Transverse colon (tissue), 4 donors: Measurements from ENCODE around the gene ZNF618. TPM values are rescaled to one million over a fixed set of nuclear protein-coding genes. Genes with fewer than 3 reads are reported as not detected.

Source experiments
- DNase-seq: peaks from one replicate; pipeline ENCODE4 v3.0.0-alpha.2; 2019
- H3K27ac ChIP-seq, 4 donors: fragments of 200-600 bp; sonication (generic); 2 replicates each; pipeline ENCODE4 v1.5.1; 2016 to 2018; ENCODE audit warnings: inconsistent platforms in 4 of 4
- H3K27me3 ChIP-seq: fragments of 200-600 bp; sonication (generic); 2 replicates; pipeline ENCODE4 v1.5.1; 2017; ENCODE audit warnings: inconsistent platforms
- H3K36me3 ChIP-seq, 4 donors: fragments of 200-600 bp; sonication (generic); 2 replicates each; pipeline ENCODE4 v1.5.1; 2017 to 2019; ENCODE audit warnings: inconsistent platforms in 4 of 4
- H3K4me1 ChIP-seq, 4 donors: fragments of 200-600 bp; sonication (generic); 2 replicates each; pipeline ENCODE4 v1.5.1; 2017 to 2020; ENCODE audit warnings: inconsistent platforms in 4 of 4
- H3K4me3 ChIP-seq, 4 donors: fragments of 200-600 bp; sonication (generic); 1 replicate in 1 of 4; 2 replicates in 3 of 4; pipeline versions ENCODE4 v1.5.1 to v1.6.1; 2017 to 2019; ENCODE audit warnings: inconsistent platforms in 4 of 4
- H3K9me3 ChIP-seq, 2 donors: fragments of 200-600 bp; sonication (generic); 2 replicates each; pipeline ENCODE4 v1.5.1; 2017 to 2019; ENCODE audit warnings: inconsistent platforms in 2 of 2
- EP300 ChIP-seq: sonication (generic); formaldehyde crosslinking; IDR thresholded peaks from one replicate; pipeline ENCODE4 v1.6.1; 2017; ENCODE audit warnings: antibody characterized with exemption, low read depth
- POLR2A ChIP-seq: fragments of 450-650 bp; IDR thresholded peaks from one replicate; pipeline ENCODE4 v1.6.1; 2016; ENCODE audit warnings: antibody characterized with exemption, mild to moderate bottlenecking, moderate library complexity
- POLR2AphosphoS5 ChIP-seq, 3 donors: sonication (generic); formaldehyde crosslinking; IDR thresholded peaks; one replicate each; pipeline ENCODE4 v1.6.1; 2016; ENCODE audit warnings: antibody characterized with exemption in 3 of 3
- WGBS, 2 donors: methylation state at CpG; one replicate each; pipeline ENCODE4 v1.1.5; 2018; ENCODE audit warnings: low coverage in 1 of 2; 5-methylcytosine and 5-hydroxymethylcytosine counted together
- in situ Hi-C, 4 donors: fragments of 200-750 bp; cut with MboI; loops; one replicate each; pipeline versions ENCODE4 v1.15.0 to v1.15.1; 2017; ENCODE audit warnings: low sequenced_read_pairs in 3 of 4, low pct_ligation_motif_present in 1 of 4, low pct_unique_long_range_greater_than_20kb in 1 of 4
- intact Hi-C: fragments of 100-400 bp; cut with DNase I; formaldehyde crosslinking; loops from one replicate; pipeline ENCODE4 v1.15.1; 2023; ENCODE audit warnings: low total_unique reads
- total RNA-seq, 4 donors: library from RNA; depleted of rRNA; stranded (reverse); fragments of >200 nt; gene quantifications; one replicate each; pipeline ENCODE4 v1.1.0, GENCODE V29; 2016
- TF ChIP-seq, protein P1 (sequence below), 5 experiments: fragments of 200-600 bp in 3 of 5; fragments of 450-650 bp in 2 of 5; sonication (generic) in 3 of 5; IDR thresholded peaks; 1 replicate in 2 of 5; 2 replicates in 3 of 5; pipeline ENCODE4 v1.5.1; 2016 to 2017; ENCODE audit warnings: antibody characterized with exemption in 5 of 5, inconsistent platforms in 3 of 5, mild to moderate bottlenecking in 2 of 5, moderate library complexity in 1 of 5

The ZNF618 gene
- total RNA-seq, 4 donors from 2014 or later = 2.2 to 8.6 (median 4.0) TPM

DNA sequence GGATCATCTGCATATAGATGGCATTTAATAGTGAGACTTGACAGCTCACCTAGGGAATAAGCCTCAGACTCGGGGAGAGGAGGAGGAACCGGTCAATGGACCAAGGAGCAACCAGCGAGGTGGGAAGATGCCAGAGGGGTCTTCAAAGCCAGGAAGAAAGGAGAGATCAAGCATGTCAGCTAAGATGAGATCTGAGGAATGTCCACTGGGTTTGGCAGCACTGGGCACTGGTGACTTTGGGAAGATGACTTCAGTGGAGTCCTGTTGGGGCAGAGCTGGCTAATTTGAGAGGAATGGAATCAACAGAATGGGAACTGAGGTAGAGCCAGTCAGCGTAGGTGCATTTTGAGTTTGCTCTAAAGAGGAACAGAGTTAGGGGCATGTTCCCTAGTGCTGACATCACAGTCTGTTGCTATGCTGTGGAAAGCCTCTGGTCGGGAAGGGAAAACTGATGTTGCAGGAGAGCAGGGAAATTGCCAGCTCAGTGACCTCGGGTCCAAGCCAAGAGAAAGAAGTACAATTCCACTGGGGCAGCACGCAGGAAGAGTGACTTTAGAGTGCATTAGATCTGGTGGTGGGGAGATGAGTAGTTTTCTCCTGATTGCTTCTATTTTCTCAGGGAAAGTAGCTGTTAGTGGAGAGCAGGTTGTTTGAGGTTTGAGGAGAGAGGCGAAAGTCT is 56.9 kb downstream of the ZNF618 start:
- Histone ChIP-seq H3K9me3 (no peaks in the 10 kb centered on the region), H3K27ac (no peak overlapping the region), H3K27me3 (no peaks in the 10 kb centered on the region), H3K4me3 (no peak overlapping the region), H3K4me1 (no peaks in the 10 kb centered on the region), H3K36me3 (no peaks in the 10 kb centered on the region)
- intact Hi-C loops (no loop called here), in situ Hi-C loops (no loop called here)
- TF ChIP-seq EP300 (no peak), POLR2AphosphoS5 (IDR thresholded peaks at IDR 0.05) (no peak), POLR2A (no peak)
- TF ChIP-seq, protein P1, sequence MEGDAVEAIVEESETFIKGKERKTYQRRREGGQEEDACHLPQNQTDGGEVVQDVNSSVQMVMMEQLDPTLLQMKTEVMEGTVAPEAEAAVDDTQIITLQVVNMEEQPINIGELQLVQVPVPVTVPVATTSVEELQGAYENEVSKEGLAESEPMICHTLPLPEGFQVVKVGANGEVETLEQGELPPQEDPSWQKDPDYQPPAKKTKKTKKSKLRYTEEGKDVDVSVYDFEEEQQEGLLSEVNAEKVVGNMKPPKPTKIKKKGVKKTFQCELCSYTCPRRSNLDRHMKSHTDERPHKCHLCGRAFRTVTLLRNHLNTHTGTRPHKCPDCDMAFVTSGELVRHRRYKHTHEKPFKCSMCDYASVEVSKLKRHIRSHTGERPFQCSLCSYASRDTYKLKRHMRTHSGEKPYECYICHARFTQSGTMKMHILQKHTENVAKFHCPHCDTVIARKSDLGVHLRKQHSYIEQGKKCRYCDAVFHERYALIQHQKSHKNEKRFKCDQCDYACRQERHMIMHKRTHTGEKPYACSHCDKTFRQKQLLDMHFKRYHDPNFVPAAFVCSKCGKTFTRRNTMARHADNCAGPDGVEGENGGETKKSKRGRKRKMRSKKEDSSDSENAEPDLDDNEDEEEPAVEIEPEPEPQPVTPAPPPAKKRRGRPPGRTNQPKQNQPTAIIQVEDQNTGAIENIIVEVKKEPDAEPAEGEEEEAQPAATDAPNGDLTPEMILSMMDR (IDR thresholded peaks at IDR 0.05) = no peak
- WGBS, 2 donors = 81 to 100% methylated on average over 4 to 8 of the region's 8 CpGs
- no peak for DNase-seq

DNA sequence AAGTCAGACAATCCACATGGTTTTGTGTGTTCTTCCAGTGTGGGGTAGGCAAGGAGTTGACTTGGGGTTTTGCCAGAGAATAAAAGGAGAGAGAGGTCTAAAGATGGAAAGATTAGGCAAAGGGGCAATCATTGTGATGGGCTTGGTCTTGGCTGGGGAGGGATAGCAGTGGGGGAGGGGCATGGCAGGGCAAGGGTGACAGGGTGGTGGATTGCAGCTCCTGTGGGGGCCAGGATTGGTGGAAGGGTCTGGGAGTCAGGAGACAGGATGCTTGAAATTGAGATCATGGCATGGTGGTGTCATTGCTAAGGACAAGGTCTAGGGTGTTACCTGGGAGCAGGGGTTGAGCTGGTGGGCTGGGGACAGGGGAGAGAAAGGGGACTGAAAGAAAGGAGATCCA is 57.6 kb downstream of the ZNF618 start:
- Histone ChIP-seq H3K27me3 (no peaks in the 10 kb centered on the region), H3K36me3 (no peaks in the 10 kb centered on the region), H3K4me3 (no peak overlapping the region), H3K9me3 (no peaks in the 10 kb centered on the region), H3K27ac (no peak overlapping the region), H3K4me1 (no peaks in the 10 kb centered on the region)
- intact Hi-C loops (no loop called here), in situ Hi-C loops (no loop called here)
- TF ChIP-seq, protein P1 (IDR thresholded peaks at IDR 0.05) = no peak
- TF ChIP-seq POLR2A (no peak), EP300 (no peak), POLR2AphosphoS5 (IDR thresholded peaks at IDR 0.05) (no peak)
- no peak for DNase-seq

GRCh38 chr9:113934167-113934828 is 58.2 kb downstream of the ZNF618 start:
- Histone ChIP-seq H3K27ac (no peak overlapping the region), H3K27me3 (no peaks in the 10 kb centered on the region), H3K4me3 (no peak overlapping the region), H3K9me3 (no peaks in the 10 kb centered on the region), H3K4me1 (no peaks in the 10 kb centered on the region), H3K36me3 (no peaks in the 10 kb centered on the region)
- in situ Hi-C loops (no loop called here), intact Hi-C loops (no loop called here)
- TF ChIP-seq, protein P1 (IDR thresholded peaks at IDR 0.05) = no peak
- 89 to 100% methylated on average over 1 to 14 of the region's 14 CpGs for WGBS, 2 donors
- no peak for DNase-seq

- H3K27me3 ChIP-seq = no peaks in the 10 kb centered on the region
- in situ Hi-C loops (no loop called here), intact Hi-C loops (no loop called here)
- no peaks in the 10 kb centered on the region for H3K9me3 ChIP-seq
- 92 to 100% methylated on average over 1 to 12 of the region's 13 CpGs for WGBS, 2 donors
- no peak for TF ChIP-seq POLR2A
- TF ChIP-seq EP300 = no peak
- TF ChIP-seq, protein P1 (IDR thresholded peaks at IDR 0.05) = no peak
- TF ChIP-seq POLR2AphosphoS5 (IDR thresholded peaks at IDR 0.05) = no peak
- H3K27ac ChIP-seq = no peak overlapping the region
- H3K4me1 ChIP-seq = peaks cover 0 to 3% (median 0%) of the 10 kb centered on the region in 4 donors
- no peak overlapping the region for H3K4me3 ChIP-seq
- no peaks in the 10 kb centered on the region for H3K36me3 ChIP-seq
- DNase-seq = no peak
Measured at GRCh38 chr9:113934829-113935676, 58.9 kb downstream of the ZNF618 start.
